Breast epithelium (tissue), 4 donors: ENCODE data around the gene ADAMTS13. TPM values are rescaled to one million over a fixed set of nuclear protein-coding genes. Genes with fewer than 3 reads are reported as not detected.

ENCODE experiments used
- DNase-seq, 2 donors: peaks; one replicate each; pipeline ENCODE4 v3.0.0-alpha.2; 2019; ENCODE audit warnings: low spot score in 2 of 2
- H3K27ac ChIP-seq, 2 donors: fragments of 200-600 bp; sonication (generic) in 1 of 2; one replicate each; pipeline ENCODE4 v1.5.1; 2016 to 2019; ENCODE audit warnings: mild to moderate bottlenecking in 1 of 2
- H3K27me3 ChIP-seq, 2 donors: fragments of 200-600 bp; sonication (generic) in 1 of 2; one replicate each; pipeline versions ENCODE4 v1.5.1 to v1.6.0; 2017 to 2019; ENCODE audit warnings: control low read depth in 1 of 2, mild to moderate bottlenecking in 1 of 2
- H3K36me3 ChIP-seq: fragments of 200-600 bp; one replicate; pipeline ENCODE4 v1.5.1; 2019
- H3K4me1 ChIP-seq, 2 donors: fragments of 200-600 bp; sonication (generic); one replicate each; pipeline ENCODE4 v1.5.1; 2016 to 2019; ENCODE audit warnings: control low read depth in 1 of 2
- H3K4me3 ChIP-seq, 3 donors: fragments of 200-600 bp; sonication (generic); 1 replicate in 2 of 3; 2 replicates in 1 of 3; pipeline ENCODE4 v1.5.1; 2016 to 2019; ENCODE audit warnings: mild to moderate bottlenecking in 3 of 3, moderate library complexity in 2 of 3
- H3K9me3 ChIP-seq, 2 donors: fragments of 200-600 bp; sonication (generic) in 1 of 2; one replicate each; pipeline ENCODE4 v1.5.1; 2016 to 2019; ENCODE audit warnings: control low read depth in 1 of 2
- POLR2A ChIP-seq: fragments of 450-650 bp; IDR thresholded peaks from one replicate; pipeline ENCODE4 v1.6.1; 2016; ENCODE audit warnings: antibody characterized with exemption, mild to moderate bottlenecking, moderate library complexity
- POLR2AphosphoS5 ChIP-seq, 3 donors: sonication (generic); formaldehyde crosslinking; IDR thresholded peaks; one replicate each; pipeline ENCODE4 v1.6.1; 2017; ENCODE audit warnings: antibody characterized with exemption in 3 of 3
- intact Hi-C: fragments of 100-400 bp; cut with DNase I; formaldehyde crosslinking; loops from one replicate; pipeline ENCODE4 v1.15.1; 2023; ENCODE audit warnings: low total_unique reads
- total RNA-seq, 3 donors: library from RNA; depleted of rRNA; stranded (reverse); fragments of >200 nt; gene quantifications; one replicate each; pipeline ENCODE4 v1.1.0, GENCODE V29; 2016
- TF ChIP-seq, protein P1 (sequence below), 3 donors: fragments of 450-650 bp; IDR thresholded peaks; one replicate each; pipeline ENCODE4 v1.5.1; 2016 to 2017; ENCODE audit warnings: antibody characterized with exemption in 3 of 3, mild to moderate bottlenecking in 3 of 3, moderate library complexity in 3 of 3

The ADAMTS13 gene
- total RNA-seq, 3 donors from 2014 or later = 0.88 to 2.9 (median 0.96) TPM

DNA sequence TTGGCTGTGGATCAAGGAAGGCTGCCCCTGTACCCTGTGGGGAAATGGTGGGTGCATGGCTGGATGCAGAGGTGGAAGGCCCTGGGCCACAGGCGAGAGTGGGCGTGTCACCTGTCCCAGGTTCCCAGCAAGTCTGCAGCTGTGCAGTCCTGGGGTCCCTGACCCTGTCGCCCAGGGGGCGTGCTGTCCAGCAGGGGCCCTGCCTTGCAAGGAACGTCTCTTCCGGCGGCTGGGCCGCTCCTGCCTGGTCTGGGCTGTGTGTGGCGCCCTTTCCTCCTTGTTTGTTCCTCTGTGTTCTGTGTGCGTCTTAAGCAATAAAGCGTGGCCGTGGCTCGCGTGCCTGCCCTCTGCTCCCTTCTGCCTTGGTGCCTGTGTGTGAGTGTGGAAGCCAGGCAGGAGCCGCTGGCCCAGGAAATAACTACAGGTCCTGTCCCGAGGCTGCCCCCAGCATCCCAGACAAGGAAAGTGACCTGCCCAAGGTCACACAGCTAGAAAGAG is 48.3 kb downstream of the ADAMTS13 start:
- Histone ChIP-seq H3K9me3 (no peaks in the 10 kb centered on the region), H3K4me1 (no peaks in the 10 kb centered on the region), H3K27ac (no peak overlapping the region), H3K27me3 (peaks cover 0 to 5% of the 10 kb centered on the region in 2 donors), H3K4me3 (no peak overlapping the region), H3K36me3 (no peaks in the 10 kb centered on the region)
- TF ChIP-seq POLR2AphosphoS5 (IDR thresholded peaks at IDR 0.05) = no peak
- TF ChIP-seq, protein P1, sequence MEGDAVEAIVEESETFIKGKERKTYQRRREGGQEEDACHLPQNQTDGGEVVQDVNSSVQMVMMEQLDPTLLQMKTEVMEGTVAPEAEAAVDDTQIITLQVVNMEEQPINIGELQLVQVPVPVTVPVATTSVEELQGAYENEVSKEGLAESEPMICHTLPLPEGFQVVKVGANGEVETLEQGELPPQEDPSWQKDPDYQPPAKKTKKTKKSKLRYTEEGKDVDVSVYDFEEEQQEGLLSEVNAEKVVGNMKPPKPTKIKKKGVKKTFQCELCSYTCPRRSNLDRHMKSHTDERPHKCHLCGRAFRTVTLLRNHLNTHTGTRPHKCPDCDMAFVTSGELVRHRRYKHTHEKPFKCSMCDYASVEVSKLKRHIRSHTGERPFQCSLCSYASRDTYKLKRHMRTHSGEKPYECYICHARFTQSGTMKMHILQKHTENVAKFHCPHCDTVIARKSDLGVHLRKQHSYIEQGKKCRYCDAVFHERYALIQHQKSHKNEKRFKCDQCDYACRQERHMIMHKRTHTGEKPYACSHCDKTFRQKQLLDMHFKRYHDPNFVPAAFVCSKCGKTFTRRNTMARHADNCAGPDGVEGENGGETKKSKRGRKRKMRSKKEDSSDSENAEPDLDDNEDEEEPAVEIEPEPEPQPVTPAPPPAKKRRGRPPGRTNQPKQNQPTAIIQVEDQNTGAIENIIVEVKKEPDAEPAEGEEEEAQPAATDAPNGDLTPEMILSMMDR (IDR thresholded peaks at IDR 0.05) = no peak
- TF ChIP-seq POLR2A = no peak
- DNase-seq = no peak
- intact Hi-C loops = no loop called here

- intact Hi-C loops = no loop called here
- peaks cover 0 to 5% of the 10 kb centered on the region in 2 donors for H3K27me3 ChIP-seq
- no peaks in the 10 kb centered on the region for H3K36me3 ChIP-seq
- no peaks in the 10 kb centered on the region for H3K9me3 ChIP-seq
- no peak overlapping the region for H3K4me3 ChIP-seq
- TF ChIP-seq POLR2A (no peak), POLR2AphosphoS5 (IDR thresholded peaks at IDR 0.05) (no peak)
- TF ChIP-seq, protein P1 (IDR thresholded peaks at IDR 0.05) = no peak
- H3K27ac ChIP-seq = no peak overlapping the region
- no peaks in the 10 kb centered on the region for H3K4me1 ChIP-seq
- DNase-seq = no peak
These were observed 48.8 kb downstream of the ADAMTS13 start for GRCh38 chr9:133470988-133471387.

GRCh38 chr9:133471551-133472276 is 49.5 kb downstream of the ADAMTS13 start:
- no peak overlapping the region for H3K4me3 ChIP-seq
- TF ChIP-seq, protein P1 (IDR thresholded peaks at IDR 0.05) = no peak
- no peak for TF ChIP-seq POLR2A
- no peak for TF ChIP-seq POLR2AphosphoS5 (IDR thresholded peaks at IDR 0.05)
- no peaks in the 10 kb centered on the region for H3K4me1 ChIP-seq
- H3K36me3 ChIP-seq = no peaks in the 10 kb centered on the region
- peaks cover 0 to 5% of the 10 kb centered on the region in 2 donors for H3K27me3 ChIP-seq
- DNase-seq = no peak
- H3K27ac ChIP-seq = no peak overlapping the region
- intact Hi-C loops = no loop called here
- H3K9me3 ChIP-seq = no peaks in the 10 kb centered on the region

GRCh38 chr9:133472277-133472645 is 50.1 kb downstream of the ADAMTS13 start:
- Histone ChIP-seq H3K4me1 (no peaks in the 10 kb centered on the region), H3K4me3 (no peak overlapping the region), H3K27me3 (peaks cover 0 to 5% of the 10 kb centered on the region in 2 donors), H3K9me3 (no peaks in the 10 kb centered on the region), H3K36me3 (no peaks in the 10 kb centered on the region), H3K27ac (no peak overlapping the region)
- no peak for DNase-seq
- TF ChIP-seq POLR2AphosphoS5 (IDR thresholded peaks at IDR 0.05) (no peak), POLR2A (no peak)
- TF ChIP-seq, protein P1 (IDR thresholded peaks at IDR 0.05) = no peak
- intact Hi-C loops = no loop called here

DNA sequence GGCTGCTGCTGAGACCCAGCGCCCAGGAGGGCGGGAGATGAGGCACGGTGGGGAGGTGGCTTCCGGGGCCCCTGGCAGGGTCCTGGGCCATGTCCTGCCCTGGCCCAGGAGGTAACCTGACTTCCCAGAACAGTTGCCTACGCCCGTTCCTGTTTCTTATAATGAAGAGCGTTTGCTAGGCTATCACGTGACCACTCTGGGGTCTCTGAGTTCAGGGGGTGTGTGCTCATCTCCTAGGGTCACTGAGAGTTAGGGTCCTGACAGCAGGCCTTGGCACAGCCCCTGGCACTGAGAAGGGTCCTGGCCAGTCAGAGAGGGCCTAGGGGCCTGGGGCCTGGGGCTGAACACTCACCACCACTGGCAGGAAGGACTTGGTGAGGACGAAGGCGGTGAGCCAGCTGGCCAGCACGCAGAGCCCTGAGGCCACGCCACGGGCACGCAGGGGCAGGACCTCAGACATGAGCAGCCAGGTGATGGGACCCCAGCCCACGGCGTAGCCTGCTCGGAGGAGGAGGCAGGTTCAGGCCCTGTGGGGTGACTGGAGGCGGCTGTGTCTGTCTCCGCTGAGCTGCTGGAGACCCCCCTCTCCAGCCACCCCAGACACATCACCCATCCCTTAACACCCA is 50.7 kb downstream of the ADAMTS13 start:
- Histone ChIP-seq H3K27me3 (peaks cover 0 to 5% of the 10 kb centered on the region in 2 donors), H3K9me3 (no peaks in the 10 kb centered on the region), H3K27ac (no peak overlapping the region), H3K4me1 (no peaks in the 10 kb centered on the region), H3K36me3 (no peaks in the 10 kb centered on the region), H3K4me3 (no peak overlapping the region)
- intact Hi-C loops = no loop called here
- no peak for TF ChIP-seq POLR2AphosphoS5 (IDR thresholded peaks at IDR 0.05)
- TF ChIP-seq, protein P1 (IDR thresholded peaks at IDR 0.05) = no peak
- no peak for DNase-seq
